ENCODE measurements around the gene ACSS1.

ACSS1 gene

DNA sequence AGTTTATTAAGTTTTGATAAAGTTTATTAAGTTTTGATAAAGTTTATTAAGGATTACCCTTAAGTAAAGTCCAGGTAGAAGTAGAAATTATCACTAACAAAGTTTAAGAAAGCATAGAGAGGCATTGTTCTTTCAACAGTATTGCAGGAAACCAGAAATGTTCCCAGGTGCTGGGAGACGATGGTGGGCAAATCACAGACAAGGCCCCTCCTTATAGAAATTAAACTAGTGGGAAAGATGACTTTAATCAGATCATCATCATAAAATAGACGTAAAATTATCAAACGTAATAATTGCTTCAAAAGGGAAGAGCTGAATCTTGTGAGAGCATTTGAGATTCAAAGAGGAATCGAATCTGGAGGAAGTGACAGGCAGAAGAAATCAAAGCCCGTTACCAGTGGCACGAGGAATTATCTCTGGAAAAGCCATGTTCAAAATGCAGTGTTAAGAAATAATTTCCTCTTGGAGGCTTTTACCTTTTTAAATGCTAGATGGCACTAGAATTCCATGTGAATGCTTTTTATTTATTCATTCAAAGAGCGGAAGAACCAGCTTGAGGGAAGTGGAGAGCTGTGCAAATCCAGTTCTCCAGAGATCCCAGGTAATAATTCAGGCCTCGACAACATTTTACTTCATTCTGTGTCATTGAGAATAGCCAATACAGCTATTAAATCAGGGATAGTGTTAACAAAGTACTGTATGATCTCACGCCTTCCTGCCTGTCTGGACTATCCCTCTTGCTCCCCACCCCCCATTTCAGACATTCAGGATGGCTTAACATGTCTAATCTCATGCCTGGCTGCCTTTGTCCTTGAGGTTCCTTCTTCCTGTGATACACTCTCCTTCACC lies 64.4 kb downstream of the ACSS1 start:
- no peak for DNase-seq (ENCODE audit: low read depth)

DNA sequence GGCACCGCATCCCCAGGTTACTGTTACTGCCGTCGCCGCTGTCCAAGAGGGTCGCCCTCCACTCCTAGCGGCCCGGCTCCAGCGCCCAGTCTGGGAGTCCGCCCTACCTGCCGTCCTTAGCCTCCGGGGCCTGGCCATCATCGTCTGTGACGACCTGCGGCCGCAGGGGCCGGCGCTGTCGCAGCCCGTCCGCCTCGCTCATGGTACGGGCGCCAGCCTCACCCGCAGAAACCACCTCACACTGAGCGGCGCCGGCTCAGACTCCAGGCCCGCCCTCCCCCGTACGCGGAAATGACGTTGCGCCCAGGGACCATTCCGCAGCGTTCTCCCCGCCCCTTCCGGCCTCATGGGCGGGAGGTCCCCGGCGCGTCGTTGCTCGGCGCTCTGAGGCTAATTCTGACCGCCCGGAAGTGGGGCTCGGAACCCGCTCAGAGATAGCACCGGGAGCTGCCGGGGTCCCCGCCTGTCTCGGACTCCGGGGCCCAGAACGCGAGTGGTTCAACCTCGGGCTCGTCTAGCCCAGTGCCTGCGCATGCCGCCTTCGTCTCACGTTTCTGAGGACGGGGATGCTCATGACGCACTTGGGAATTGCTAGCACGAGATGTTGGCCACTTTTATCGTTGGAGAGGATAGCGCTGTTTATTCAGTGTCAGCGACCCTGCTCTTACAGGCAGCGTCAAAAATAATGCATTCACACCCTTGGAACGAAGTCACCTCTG lies 65.3 kb downstream of the ACSS1 start, which contains the start of gene APMAP:
TSS of gene APMAP (minus strand) at position 265 of the 719 bp plus-strand sequence. CDS start at position 202, 63 bp downstream.
- DNase-seq (ENCODE audit: low read depth) = peak; percentile 79

- DNase-seq (ENCODE audit: low read depth) = no peak
Observed at GRCh38 chr20:24991897-24992486, 65.9 kb downstream of the ACSS1 start.

GRCh38 chr20:24990810-24991252 lies 67.1 kb downstream of the ACSS1 start:
- no peak for DNase-seq (ENCODE audit: low read depth)

DNA sequence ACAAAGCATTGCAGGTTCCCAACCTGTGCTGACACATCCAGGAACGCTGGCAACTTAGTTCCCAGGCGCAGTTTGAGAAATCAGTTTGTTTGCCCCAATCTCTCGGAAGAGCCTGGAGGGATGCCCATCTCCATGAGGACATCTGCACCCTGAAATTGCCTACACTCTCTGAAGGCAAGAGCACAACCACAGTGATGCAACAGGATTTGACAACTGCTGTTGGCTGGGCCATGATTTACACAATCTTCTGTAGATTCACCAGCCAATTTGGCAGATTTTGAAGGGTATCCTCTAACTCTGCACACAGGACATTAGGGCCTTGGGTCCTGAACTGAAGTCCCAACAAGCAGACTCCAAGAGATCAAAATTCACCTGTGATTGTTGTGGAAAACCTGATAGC lies 68.8 kb downstream of the ACSS1 start:
- no peak for DNase-seq (ENCODE audit: low read depth)

- no peak for DNase-seq (ENCODE audit: low read depth)
Observed at GRCh38 chr20:24987873-24988835, 69.8 kb downstream of the ACSS1 start.

DNA sequence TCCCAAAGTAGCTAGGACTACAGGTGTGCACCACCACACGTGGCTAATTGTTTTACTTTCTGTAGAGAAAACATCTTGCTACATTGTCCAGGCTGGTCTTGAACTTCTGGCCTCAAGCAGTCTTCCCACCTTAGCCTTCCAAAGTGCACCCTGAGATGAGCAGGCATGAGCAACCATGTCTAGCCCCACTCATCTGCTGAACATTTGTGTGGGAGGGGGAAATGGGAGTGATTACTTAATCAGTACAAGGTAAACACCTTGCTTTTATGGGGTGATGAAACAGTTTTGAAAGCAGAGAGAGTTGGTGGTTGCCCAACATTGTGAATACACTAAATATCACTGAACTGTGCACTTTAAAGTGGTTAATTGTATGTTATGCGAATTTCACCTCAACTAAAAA lies 70.7 kb downstream of the ACSS1 start:
- DNase-seq (ENCODE audit: low read depth) = no peak

DNA sequence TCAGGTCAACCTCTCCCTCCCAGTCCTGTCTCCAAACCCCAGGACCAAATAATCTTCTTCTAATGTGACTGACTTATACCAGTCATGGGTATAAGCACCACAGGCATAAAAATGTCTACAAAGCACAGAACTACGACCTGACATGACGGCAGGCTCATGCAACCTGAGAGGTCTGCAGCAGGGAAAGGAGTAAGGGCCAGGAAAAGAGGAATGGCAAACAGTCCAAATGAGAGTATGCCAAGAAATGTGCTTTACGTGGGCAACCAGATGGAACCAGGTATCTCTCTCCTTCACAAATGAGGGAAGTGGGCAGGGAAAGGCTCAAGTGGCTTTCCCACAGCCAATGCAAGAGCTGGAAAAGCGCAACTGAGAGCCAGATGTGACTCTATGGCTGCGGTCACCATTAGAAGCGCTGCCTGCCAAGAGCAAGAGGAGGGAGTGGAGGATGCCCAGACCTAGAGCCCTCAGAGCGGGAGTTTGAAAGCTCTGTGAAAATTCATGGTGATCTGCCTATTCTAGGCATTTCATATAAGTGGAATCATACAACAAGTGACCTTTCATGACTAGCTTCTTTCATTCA lies 71.4 kb downstream of the ACSS1 start:
- no peak for DNase-seq (ENCODE audit: low read depth)

GRCh38 chr20:24985802-24986201 lies 72.1 kb downstream of the ACSS1 start:
- DNase-seq (ENCODE audit: low read depth) = no peak

DNA sequence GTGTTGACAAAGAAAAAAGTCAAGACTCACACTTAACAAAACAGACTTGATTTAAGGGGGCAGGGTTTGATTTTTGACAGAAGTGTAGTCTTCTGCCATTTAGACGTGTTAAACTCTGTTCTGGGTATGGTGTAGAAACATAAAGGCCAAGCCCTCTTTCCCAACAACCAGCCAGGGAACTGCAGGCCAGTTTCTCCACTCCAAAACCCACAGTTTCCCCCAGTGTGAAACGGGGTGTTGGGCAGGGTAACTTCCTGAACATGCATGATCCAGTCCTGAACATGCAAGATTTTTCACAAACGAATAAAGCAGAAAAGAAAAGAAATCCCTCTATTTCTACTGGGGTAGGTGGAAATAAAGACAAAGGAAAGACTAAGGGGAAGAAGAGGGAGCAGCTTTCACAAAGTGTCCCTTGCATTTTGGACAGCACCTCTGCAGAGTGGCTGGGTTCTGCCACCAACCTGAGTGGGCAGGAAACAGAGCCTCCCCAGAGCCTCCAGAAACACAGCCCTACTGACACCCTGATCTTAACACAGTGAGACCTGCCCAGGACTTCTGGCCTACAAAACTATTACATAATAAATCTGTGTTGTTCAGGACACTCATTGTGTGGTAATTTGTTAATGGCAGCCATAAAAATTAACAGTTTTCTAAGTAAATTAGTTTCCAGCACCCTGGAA lies 72.8 kb downstream of the ACSS1 start:
- DNase-seq (ENCODE audit: low read depth) = no peak

DNA sequence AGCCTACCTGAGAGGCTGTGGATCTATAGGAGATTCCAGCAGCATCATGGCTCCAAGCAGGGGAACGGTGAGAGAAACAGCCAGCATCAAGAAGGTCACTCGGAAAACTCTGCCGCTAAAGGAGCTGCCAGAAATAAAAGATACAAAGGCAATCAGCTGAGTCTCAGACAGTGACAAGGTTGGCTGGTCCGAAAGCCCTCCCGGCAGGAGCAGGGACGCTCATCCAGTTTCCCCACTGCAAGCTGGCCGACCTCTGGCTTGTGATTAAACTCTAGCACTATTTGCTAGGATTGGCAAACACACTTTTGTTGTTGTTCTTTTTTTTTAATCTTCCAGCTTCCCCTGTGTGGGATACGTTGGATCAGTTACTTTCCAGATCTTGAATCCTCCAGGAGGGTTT lies 74.0 kb downstream of the ACSS1 start:
- no peak for DNase-seq (ENCODE audit: low read depth)

- no peak for DNase-seq (ENCODE audit: low read depth)
Observed at GRCh38 chr20:24981790-24982189, 76.1 kb downstream of the ACSS1 start.

GRCh38 chr20:24981282-24981681 lies 76.7 kb downstream of the ACSS1 start:
- DNase-seq (ENCODE audit: low read depth) = no peak

DNA sequence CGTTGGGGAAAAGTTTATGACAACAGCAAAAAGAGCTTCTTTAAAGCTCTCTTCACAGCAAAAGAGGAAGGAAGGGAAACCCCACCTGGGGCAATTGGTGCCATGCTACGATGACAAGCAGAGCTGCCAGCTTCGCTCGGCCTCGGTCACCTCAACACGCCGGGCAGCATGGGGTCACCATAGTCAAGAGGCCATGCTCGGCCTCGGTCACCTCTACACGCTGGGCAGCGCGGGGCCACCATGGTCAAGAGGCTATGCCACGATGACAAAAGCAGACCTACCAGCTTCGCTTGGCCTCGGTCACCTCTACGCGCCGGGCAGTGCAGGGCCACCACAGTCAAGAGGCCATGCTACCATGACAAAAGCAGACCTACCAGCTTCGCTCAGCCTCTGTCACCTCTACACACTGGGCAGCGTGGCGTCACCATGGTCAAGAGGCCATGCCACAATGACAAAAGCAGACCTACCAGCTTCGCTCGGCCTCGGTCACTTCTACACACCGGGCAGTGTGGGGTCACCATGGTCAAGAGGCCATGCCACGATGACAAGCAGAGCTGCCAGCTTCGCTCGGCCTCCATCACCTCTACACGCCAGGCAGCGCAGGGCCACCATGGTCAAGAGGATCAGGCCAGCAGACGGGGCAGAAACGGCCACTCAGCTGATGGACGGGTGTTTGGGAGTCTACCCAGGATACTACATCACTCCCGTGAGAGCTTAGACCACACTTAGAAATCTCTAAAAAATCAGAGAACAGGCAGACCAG lies 77.5 kb downstream of the ACSS1 start:
- DNase-seq (ENCODE audit: low read depth) = no peak

- DNase-seq (ENCODE audit: low read depth) = no peak
Observed at GRCh38 chr20:24979036-24979960, 78.6 kb downstream of the ACSS1 start.

GRCh38 chr20:24978513-24978912 lies 79.4 kb downstream of the ACSS1 start:
- no peak for DNase-seq (ENCODE audit: low read depth)

- DNase-seq (ENCODE audit: low read depth) = no peak
Observed at GRCh38 chr20:24977797-24978196, 80.1 kb downstream of the ACSS1 start.

DNA sequence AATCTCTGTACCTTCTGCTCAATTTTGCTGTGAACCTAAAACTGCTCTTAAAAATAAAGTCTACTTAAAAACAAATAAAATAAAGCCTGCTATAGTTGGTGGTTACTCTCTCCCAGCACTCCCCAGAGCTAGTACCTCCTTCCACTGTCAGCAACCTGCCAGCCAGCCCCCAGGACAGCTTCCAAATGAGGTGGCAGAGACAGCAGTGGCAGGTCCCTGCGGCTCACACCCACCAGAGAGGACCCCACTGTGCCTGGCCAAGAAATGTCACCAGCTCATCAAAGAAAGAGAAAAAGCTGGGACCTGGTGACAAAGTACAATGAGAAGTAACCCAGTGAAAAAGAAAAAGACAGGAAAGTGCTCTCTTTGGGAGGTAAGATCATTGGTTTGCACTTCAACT lies 80.6 kb downstream of the ACSS1 start:
- no peak for DNase-seq (ENCODE audit: low read depth)

GRCh38 chr20:24972341-24972740 lies 85.6 kb downstream of the ACSS1 start:
- DNase-seq (ENCODE audit: low read depth) = no peak
